HG03097 (cell line): ENCODE measurements around the gene PEPD.

Source experiments
- ATAC-seq: cut with Tn5 transposase; IDR thresholded peaks from one replicate; pipeline ENCODE4 v1.9.1; 2021; ENCODE audit not compliant: unreplicated experiment, low FRiP score

PEPD gene

GRCh38 chr19:33400856-33401682 lies 120.5 kb downstream of the PEPD start:
- ATAC-seq = no peak

GRCh38 chr19:33399745-33400681 lies 121.6 kb downstream of the PEPD start:
- no peak for ATAC-seq

- ATAC-seq = no peak
These were observed 122.4 kb downstream of the PEPD start for GRCh38 chr19:33399081-33399744.

- no peak for ATAC-seq
These were observed 123.1 kb downstream of the PEPD start for GRCh38 chr19:33398361-33399060.

- ATAC-seq = no peak
These were observed 123.8 kb downstream of the PEPD start for GRCh38 chr19:33397536-33398360.

- ATAC-seq = no peak
These were observed 124.7 kb downstream of the PEPD start for GRCh38 chr19:33396701-33397535.

- no peak for ATAC-seq
These were observed 125.7 kb downstream of the PEPD start for GRCh38 chr19:33395561-33396550.

GRCh38 chr19:33394723-33395560 lies 126.6 kb downstream of the PEPD start:
- ATAC-seq = no peak

- no peak for ATAC-seq
These were observed 127.4 kb downstream of the PEPD start for GRCh38 chr19:33394006-33394722.

GRCh38 chr19:33393286-33394005 lies 128.1 kb downstream of the PEPD start:
- ATAC-seq = no peak

GRCh38 chr19:33392341-33393285 lies 129.0 kb downstream of the PEPD start:
- ATAC-seq = no peak

GRCh38 chr19:33391631-33392249 lies 129.9 kb downstream of the PEPD start:
- ATAC-seq = no peak

GRCh38 chr19:33390908-33391630 lies 130.5 kb downstream of the PEPD start:
- no peak for ATAC-seq
